GM21381 (cell line): ENCODE measurements around the gene ANKLE2.
A peak's percentile ranks its signal among the peaks of the same experiment; 100 is the strongest.
"Not testable (repeated sequence)": the region's sequence is repeated elsewhere in the genome, so short reads cannot be mapped to it uniquely, and the experiment has no call there.

Experiments used
- ATAC-seq: cut with Tn5 transposase; IDR thresholded peaks from one replicate; pipeline ENCODE4 v1.9.1; 2021; ENCODE audit warnings: mild to moderate bottlenecking, moderate library complexity; ENCODE audit not compliant: unreplicated experiment

Gene ANKLE2

DNA sequence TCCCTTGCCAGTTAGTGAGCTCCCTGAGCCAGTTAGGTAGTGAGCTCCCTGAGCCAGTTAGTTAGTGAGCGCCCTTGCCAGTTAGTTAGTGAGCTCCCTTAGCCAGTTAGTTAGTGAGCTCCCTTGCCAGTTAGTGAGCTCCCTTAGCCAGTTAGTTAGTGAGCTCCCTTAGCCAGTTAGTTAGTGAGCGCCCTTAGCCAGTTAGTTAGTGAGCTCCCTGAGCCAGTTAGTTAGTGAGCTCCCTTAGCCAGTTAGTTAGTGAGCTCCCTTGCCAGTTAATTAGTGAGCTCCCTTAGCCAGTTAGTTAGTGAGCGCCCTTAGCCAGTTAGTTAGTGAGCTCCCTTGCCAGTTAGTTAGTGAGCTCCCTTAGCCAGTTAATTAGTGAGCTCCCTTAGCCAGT, 69.6 kb downstream of the ANKLE2 start:
- ATAC-seq = not testable (repeated sequence)

DNA sequence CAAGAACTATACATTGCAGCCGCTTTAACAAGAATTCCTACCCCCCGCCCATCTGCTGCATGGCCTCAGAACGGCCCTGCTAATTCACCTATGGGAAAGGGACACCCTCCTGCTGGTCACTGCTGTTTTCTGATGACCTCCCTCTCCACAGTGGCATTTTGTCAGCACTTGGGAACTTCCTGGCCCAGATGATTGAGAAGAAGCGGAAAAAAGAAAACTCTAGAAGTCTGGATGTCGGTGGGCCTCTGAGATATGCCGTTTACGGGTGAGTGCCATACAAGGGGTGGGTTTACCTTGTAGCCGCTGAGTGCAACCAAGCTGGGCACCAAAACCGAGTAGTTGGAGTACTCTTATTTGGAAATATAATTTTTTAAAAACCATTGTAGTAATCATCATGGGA, 71.5 kb downstream of the ANKLE2 start:
- no peak for ATAC-seq

DNA sequence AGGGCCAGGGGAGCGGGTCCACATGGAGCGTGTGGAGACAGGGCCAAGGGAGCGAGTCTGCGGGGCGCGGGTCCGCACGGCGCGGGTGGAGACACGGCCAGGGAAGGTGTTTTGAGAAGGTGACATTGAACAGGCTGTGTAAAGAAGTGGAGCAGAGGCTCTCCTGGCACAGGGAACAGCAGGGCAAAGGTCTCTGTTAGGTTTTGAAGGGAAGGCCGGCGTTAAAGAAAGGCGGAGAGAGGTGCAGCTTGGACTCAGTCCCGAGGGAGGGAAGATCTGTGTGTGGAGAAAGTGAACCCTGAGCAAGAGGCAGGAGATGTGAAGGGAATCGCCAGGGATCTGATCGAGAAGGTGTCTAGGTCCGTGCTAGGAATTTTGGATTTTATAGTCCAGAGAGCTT, 72.4 kb downstream of the ANKLE2 start:
- ATAC-seq = no peak

DNA sequence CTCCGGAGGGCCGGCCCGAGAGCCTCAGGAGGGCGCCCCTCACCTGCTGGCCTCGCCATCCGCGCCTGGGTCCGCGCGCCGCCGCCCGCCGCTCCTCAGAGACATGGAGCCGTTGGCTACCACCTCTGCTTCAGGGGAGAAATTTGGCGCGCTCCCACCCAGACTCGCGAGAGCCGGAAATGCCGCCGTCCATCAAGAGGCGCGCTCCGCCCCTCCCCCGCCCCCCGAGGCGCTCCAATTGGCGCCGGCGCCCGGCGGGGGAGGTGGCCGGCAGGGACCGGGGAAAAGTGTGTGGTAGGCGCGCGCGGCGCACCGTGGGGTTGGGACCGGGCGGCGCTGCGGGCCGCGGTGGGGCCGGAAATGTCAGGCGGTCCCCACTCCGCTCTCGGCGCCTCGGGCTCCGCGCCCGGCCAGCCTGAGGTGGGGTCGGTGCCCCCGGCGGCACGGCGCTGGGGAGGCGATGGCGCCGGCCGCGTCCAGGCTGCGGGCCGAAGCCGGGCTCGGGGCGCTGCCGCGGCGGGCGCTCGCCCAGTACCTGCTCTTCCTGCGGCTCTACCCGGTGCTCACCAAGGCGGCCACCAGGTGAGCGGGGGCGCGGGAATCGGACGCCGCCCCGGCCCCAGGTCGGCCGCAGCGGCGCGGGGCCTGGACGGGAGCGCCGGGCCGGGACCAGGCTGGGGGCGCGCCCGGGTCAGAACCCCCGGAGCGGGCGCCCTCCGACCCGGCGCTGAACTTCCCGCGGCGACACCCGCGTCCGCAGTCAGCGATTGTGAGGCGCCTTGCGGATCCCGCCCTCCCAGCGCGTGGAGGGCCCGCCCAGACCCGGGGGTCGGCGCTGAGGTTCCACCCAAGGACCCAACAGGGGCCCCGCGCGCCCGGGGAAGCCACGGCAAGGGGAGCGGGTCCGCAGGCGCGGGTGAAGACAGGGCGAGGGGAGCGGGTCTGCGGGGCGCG, 74.1 kb downstream of the ANKLE2 start, which contains the start of the genes POLE and PXMP2:
POLE (minus strand) TSS at position 132 of the 954 bp plus-strand sequence; CDS start at position 105, 27 bp downstream.
PXMP2 (plus strand) TSS at position 377 of the 954 bp plus-strand sequence; CDS start at position 461, 84 bp downstream.
- peak; percentile 94 for ATAC-seq

DNA sequence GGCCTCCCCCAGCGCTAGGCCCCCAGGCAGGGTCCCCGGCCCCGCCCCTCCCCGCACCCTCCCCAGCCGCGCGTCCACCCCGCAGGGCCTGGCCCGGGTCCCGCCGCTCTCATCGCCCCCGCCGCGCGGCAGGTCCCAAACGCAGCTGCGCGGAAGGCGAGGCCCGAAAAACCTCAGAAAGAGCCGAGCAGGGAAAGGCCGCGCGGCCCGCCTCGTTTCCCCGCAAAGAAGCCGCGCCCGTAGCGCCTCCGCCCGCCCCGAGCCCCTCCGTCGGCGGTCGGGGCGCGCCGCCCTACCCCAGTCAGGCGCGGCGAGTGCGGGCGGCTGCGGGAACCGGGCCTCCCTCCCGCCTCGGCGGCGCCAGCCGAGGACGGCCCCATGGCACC, 74.8 kb downstream of the ANKLE2 start:
- peak; percentile 14 for ATAC-seq

DNA sequence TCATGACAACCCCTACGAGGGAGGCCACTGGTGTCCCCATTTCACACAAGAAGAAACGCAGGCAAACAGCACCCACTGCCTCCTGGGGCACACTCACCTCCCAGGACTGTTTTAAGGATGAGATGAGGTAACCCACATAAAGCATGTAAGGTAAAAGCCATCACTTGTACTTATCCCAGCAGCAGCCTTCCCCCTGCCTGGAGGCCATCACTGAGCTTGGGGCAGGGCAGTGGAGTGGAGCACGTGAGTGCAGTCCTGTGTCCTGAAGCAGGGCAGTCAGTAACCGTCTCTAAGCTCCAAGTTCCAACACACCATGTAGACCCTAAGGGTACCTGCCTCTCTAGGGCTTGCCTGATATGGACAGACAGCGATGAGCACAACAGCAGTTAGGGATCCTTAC, 76.2 kb downstream of the ANKLE2 start:
- no peak for ATAC-seq

DNA sequence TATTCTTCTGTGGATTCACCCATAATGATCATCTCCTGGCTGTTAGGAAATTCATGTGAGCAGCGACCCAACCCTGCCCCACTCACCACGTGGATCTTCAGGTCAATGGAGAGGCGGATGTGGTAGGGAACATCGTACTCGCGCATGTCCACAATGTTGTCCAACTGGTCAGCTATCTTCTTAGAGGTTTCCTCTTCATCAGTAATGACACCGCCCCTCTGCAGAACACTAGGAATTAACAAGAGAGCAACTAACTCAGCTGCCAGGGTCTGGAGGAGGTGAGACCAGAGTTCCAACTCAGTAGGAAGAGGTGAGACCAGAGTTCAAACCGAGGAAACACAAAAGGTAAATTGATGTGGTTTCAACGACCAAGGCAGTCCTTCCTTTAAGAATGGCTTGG, 84.1 kb downstream of the ANKLE2 start:
- ATAC-seq = no peak

DNA sequence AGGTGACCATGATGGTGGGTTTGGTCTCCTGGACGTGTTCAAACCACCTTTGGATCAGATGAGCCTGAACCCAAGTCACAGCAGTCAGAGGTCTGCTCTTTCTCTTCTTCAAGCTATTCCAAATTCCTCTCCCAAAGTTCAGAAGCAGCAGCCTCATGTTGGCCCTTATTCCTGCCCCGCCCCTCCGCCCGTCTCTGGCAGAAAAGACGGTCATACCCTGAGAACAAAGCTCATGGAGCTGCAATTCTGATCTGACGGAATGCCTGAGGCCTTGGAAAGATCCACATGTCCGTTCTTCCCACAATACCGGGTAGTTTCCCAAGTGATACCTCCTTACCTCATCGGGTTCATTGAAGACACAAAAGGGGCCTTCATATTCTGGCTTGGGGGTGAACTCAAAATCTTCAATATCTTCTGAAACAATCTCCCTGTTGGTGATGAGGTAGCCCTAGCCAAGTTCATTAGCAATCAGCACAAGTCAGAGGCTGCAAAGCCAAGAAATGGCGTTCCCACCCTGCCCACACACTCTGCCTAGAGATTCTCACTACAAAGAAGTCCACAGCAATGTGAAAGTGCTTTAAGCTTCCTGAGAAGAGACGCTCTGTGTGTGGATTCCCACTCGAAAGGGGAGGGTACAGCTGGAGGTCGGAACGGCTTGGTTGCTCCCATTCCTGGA, 85.7 kb downstream of the ANKLE2 start:
- no peak for ATAC-seq
